B cell (primary cell): ENCODE results near the gene OLFM2. TPM values are rescaled to one million over a fixed set of nuclear protein-coding genes. Genes with fewer than 3 reads are reported as not detected.

Source experiments
- ATAC-seq: fragments of 200-7000 bp; cut with Tn5 transposase; one replicate; pipeline ENCODE4 v1.10.0; 2021; ENCODE audit warnings: low read depth, mild to moderate bottlenecking, moderate number of reproducible peaks, moderate library complexity
- CTCF ChIA-PET: fragments of 350-600 bp; sonication (Branson Sonifier 250); formaldehyde crosslinking; loops from one replicate; lab custom pipeline; 2021; ENCODE audit warnings: antibody characterized with exemption, inconsistent platforms; lab: Charles Lee
- POLR2A ChIA-PET: fragments of 350-600 bp; sonication (Branson Sonifier 250); formaldehyde crosslinking; loops from one replicate; lab custom pipeline; 2021; ENCODE audit warnings: antibody characterized with exemption; lab: Charles Lee
- DNase-seq: peaks from one replicate; pipeline ENCODE4 v3.0.0; 2013
- H2AFZ ChIP-seq: 2 replicates; pipeline ENCODE4 v1.6.1; 2012; ENCODE audit warnings: mild to moderate bottlenecking, low read depth, low read length; ENCODE audit not compliant: insufficient read depth, poor library complexity, severe bottlenecking
- H3K27ac ChIP-seq, 2 donors: 1 replicate in 1 of 2; 2 replicates in 1 of 2; pipeline ENCODE4 v1.5.1; 2012 to 2013; ENCODE audit warnings: low read length in 2 of 2, mild to moderate bottlenecking in 2 of 2, moderate library complexity in 1 of 2
- H3K27me3 ChIP-seq, 4 experiments: fragments of 200-600 bp in 1 of 4; sonication (generic) in 1 of 4; replicated peaks in 1 of 4; 1 replicate in 2 of 4; 2 replicates in 2 of 4; pipeline versions ENCODE4 v1.6.1 to v1.7.0; 2013 to 2016; ENCODE audit warnings: low read length in 3 of 4, mild to moderate bottlenecking in 2 of 4, mixed read lengths in 1 of 4, moderate library complexity in 1 of 4; ENCODE audit not compliant: insufficient read depth in 4 of 4, control insufficient read depth in 3 of 4; ENCODE audit errors: control extremely low read depth in 1 of 4
- H3K36me3 ChIP-seq, 2 experiments: replicated peaks in 1 of 2; 1 replicate in 1 of 2; 2 replicates in 1 of 2; pipeline versions ENCODE4 v1.6.1 to v1.7.1; 2013; ENCODE audit warnings: low read length in 1 of 2; ENCODE audit not compliant: insufficient read depth in 2 of 2, control insufficient read depth in 1 of 2; ENCODE audit errors: control extremely low read depth in 1 of 2, extremely low read depth in 1 of 2
- H3K4me1 ChIP-seq, 2 donors: fragments of 200-600 bp in 1 of 2; sonication (generic) in 1 of 2; 1 replicate in 1 of 2; 2 replicates in 1 of 2; pipeline versions ENCODE4 v1.5.1 to v1.6.1; 2013 to 2017; ENCODE audit warnings: low read length in 2 of 2; ENCODE audit not compliant: control insufficient read depth in 2 of 2, insufficient read depth in 2 of 2
- H3K4me2 ChIP-seq: replicated peaks from 2 replicates; pipeline ENCODE3; 2012; ENCODE audit warnings: mild to moderate bottlenecking, low read depth, low read length; ENCODE audit not compliant: poor library complexity, severe bottlenecking
- H3K4me3 ChIP-seq, 5 experiments: fragments of 200-600 bp in 1 of 5; sonication (generic) in 1 of 5; 1 replicate in 3 of 5; 2 replicates in 2 of 5; pipeline versions ENCODE4 v1.5.1 to v1.7.0; 2011 to 2016; ENCODE audit warnings: low read length in 4 of 5, mild to moderate bottlenecking in 4 of 5, low read depth in 2 of 5, control low read depth in 1 of 5, moderate library complexity in 1 of 5; ENCODE audit not compliant: insufficient read depth in 1 of 5; ENCODE audit errors: control extremely low read depth in 1 of 5, extremely low read depth in 1 of 5
- H3K79me2 ChIP-seq: fragments of 200-600 bp; sonication (generic); one replicate; pipeline ENCODE4 v1.6.0; 2016; ENCODE audit warnings: low read length; ENCODE audit not compliant: control insufficient read depth, insufficient read depth
- H3K9ac ChIP-seq: fragments of 200-600 bp; sonication (generic); 2 replicates; pipeline ENCODE4 v1.6.1; 2017; ENCODE audit warnings: mild to moderate bottlenecking, low read length, moderate library complexity
- H3K9me3 ChIP-seq, 3 donors: one replicate each; pipeline versions ENCODE4 v1.6.1 to v1.7.1; 2013; ENCODE audit warnings: low read length in 2 of 3; ENCODE audit not compliant: control insufficient read depth in 2 of 3, insufficient read depth in 1 of 3; ENCODE audit errors: control extremely low read depth in 1 of 3
- H4K20me1 ChIP-seq: 2 replicates; pipeline ENCODE4 v1.6.0; 2012; ENCODE audit warnings: mild to moderate bottlenecking, low read length; ENCODE audit not compliant: insufficient read depth, control insufficient read depth, poor library complexity, severe bottlenecking
- H3K27ac Mint-ChIP-seq: one replicate; pipeline ENCODE4 v1.8.0; 2021; ENCODE audit warnings: mixed read lengths
- H3K27me3 Mint-ChIP-seq: one replicate; pipeline ENCODE4 v1.8.0; 2021; ENCODE audit warnings: mixed read lengths
- H3K4me1 Mint-ChIP-seq: one replicate; pipeline ENCODE4 v1.8.0; 2021; ENCODE audit warnings: mixed read lengths
- H3K4me3 Mint-ChIP-seq: one replicate; pipeline ENCODE4 v1.8.0; 2021; ENCODE audit warnings: mixed read lengths
- H3K9me3 Mint-ChIP-seq: one replicate; pipeline ENCODE4 v1.8.0; 2022; ENCODE audit warnings: mixed read lengths; ENCODE audit not compliant: insufficient read depth
- CTCF ChIP-seq: fragments of 200-600 bp; IDR thresholded peaks from one replicate; pipeline ENCODE4 v1.8.0; 2022; ENCODE audit warnings: antibody characterized with exemption, mild to moderate bottlenecking
- EZH2 ChIP-seq: IDR thresholded peaks from 2 replicates; pipeline ENCODE4 v1.6.1; 2012; ENCODE audit warnings: borderline replicate concordance, low read depth, mild to moderate bottlenecking, moderate library complexity, low read length; ENCODE audit not compliant: insufficient read depth, poor library complexity, severe bottlenecking
- WGBS: methylation state at CpG from one replicate; pipeline ENCODE4 v1.1.5; 2013; ENCODE audit warnings: missing lambda C conversion rate; ENCODE audit not compliant: insufficient coverage; 5-methylcytosine and 5-hydroxymethylcytosine counted together
- intact Hi-C: fragments of 100-400 bp; cut with micrococcal nuclease; formaldehyde crosslinking; loops from one replicate; pipeline ENCODE4 v1.10.0; 2022
- polyA plus RNA-seq: library from polyadenylated mRNA; depleted of rRNA; stranded (reverse); fragments of >200 nt; gene quantifications from 2 replicates; pipeline ENCODE4 v1.2.3, GENCODE V29; 2012
- total RNA-seq, 2 donors: library from RNA; stranded (reverse); fragments of 120-200 nt in 1 of 2; gene quantifications; 1 replicate in 1 of 2; 2 replicates in 1 of 2; pipeline versions ENCODE4 v1.2.3 to v1.2.4, GENCODE V29; 2013 to 2022

OLFM2 gene
- total and polyA plus RNA-seq, 2 donors (not counting 1 experiment from before 2014, with no cell fraction given), result 0.15 TPM; not detected in 1

DNA sequence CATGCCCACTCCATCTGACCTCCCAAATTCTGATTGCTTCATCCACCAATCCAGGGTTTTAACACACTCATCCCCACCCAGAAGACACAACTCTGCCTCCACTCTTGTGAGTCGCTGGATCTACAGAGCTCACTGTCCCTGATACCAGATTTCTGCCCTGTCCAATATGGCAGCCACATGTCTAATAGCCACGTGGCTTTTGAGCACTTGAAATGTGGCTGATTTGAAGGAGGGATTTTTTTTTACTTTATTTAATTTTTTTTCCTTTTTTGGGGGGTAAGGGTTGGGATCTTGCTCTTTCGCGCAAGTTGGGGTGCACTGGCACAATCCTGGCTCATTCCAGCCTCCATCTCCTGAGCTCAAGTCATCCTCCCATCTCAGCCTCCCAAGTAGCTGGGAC is 24.8 kb upstream of the OLFM2 start:
- H3K27me3 Mint-ChIP-seq, result peaks cover 29% of the 10 kb centered on the region
- no peaks in the 10 kb centered on the region for H4K20me1 ChIP-seq
- no peak overlapping the region for H3K4me3 Mint-ChIP-seq
- H3K9me3 Mint-ChIP-seq, result no peaks in the 10 kb centered on the region
- DNase-seq (no peak), ATAC-seq (no peak)
- H3K9ac ChIP-seq, result no peak overlapping the region
- no peak for TF ChIP-seq CTCF
- TF ChIP-seq EZH2, result no peak
- no peak overlapping the region for H3K4me3 ChIP-seq
- no peak overlapping the region for H3K4me2 ChIP-seq
- intact Hi-C loops, result no loop called here
- ChIA-PET POLR2A (no interaction called here), CTCF (no interaction called here)
- 93% methylated on average over 2 of the region's 4 CpGs for WGBS
- H3K27ac Mint-ChIP-seq, result peak overlapping the region; percentile 3
- H3K9me3 ChIP-seq, result peaks cover 0 to 14% (median 0%) of the 10 kb centered on the region in 3 donors
- no peaks in the 10 kb centered on the region for H3K79me2 ChIP-seq
- no peaks in the 10 kb centered on the region for H3K4me1 Mint-ChIP-seq
- no peak overlapping the region for H2AFZ ChIP-seq
- no peaks in the 10 kb centered on the region for H3K4me1 ChIP-seq
- H3K27me3 ChIP-seq, result peaks cover 0 to 18% (median 2%) of the 10 kb centered on the region in 4 experiments
- H3K36me3 ChIP-seq, result no peaks in the 10 kb centered on the region
- H3K27ac ChIP-seq, result no peak overlapping the region

DNA sequence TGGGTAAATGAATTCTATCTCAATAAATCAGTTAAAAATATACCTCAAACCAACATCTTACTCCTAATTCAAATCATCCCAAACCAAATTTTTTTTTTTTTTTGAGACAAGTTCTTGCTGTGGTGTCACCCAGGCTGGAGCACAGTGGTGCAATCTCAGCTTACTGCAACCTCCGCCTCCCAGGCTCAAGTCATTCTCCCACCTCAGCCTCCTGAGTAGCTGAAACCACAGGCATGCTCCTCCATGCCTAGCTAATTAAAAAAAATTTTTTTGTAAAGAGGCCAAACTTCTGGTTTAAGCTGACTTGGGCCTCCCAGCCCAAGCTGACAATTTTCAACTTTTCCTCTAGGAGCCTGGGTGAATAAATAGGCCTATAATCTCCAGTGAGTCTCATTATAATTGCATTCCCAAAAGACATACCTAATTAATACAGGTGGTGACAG is 22.1 kb upstream of the OLFM2 start:
- Histone ChIP-seq H3K4me1 (no peaks in the 10 kb centered on the region), H3K27ac (no peak overlapping the region), H3K9ac (no peak overlapping the region), H3K36me3 (no peaks in the 10 kb centered on the region), H3K4me2 (no peak overlapping the region), H3K79me2 (no peaks in the 10 kb centered on the region), H4K20me1 (no peaks in the 10 kb centered on the region), H3K4me3 (no peak overlapping the region), H2AFZ (no peak overlapping the region), H3K27me3 (peaks cover 0 to 7% (median 2%) of the 10 kb centered on the region in 4 experiments), H3K9me3 (peaks cover 0 to 14% (median 0%) of the 10 kb centered on the region in 3 donors)
- H3K4me3 Mint-ChIP-seq, result no peak overlapping the region
- H3K9me3 Mint-ChIP-seq, result no peaks in the 10 kb centered on the region
- no peaks in the 10 kb centered on the region for H3K4me1 Mint-ChIP-seq
- intact Hi-C loops, result no loop called here
- no peak overlapping the region for H3K27ac Mint-ChIP-seq
- no peak for TF ChIP-seq EZH2
- TF ChIP-seq CTCF, result no peak
- no CpG with 5 or more reads among the region's 1 CpG for WGBS
- ChIA-PET CTCF (interaction anchor here (0.7 kb wide), 1 partner anchor 318 kb away, joined by 5 read pairs; no protein-coding TSS in a partner anchor), POLR2A (no interaction called here)
- H3K27me3 Mint-ChIP-seq, result peaks cover 18% of the 10 kb centered on the region
- DNase-seq (no peak), ATAC-seq (no peak)
